DMS79 treated with DMSO at 0.1 percent for 48 hours (cell line): ENCODE data around the gene NOS1AP.

ENCODE experiments used
- DNase-seq: peaks from one replicate; lab custom pipeline; 2025; lab: John Stamatoyannopoulos, UW

NOS1AP gene

GRCh38 chr1:162138112-162138511 is 68.6 kb downstream of the NOS1AP start:
- DNase-seq = no peak

- DNase-seq = no peak
Measured at GRCh38 chr1:162138599-162139181, 69.2 kb downstream of the NOS1AP start.

GRCh38 chr1:162139211-162139610 is 69.7 kb downstream of the NOS1AP start:
- no peak for DNase-seq

GRCh38 chr1:162141281-162142054 is 72.0 kb downstream of the NOS1AP start:
- no peak for DNase-seq

- DNase-seq = no peak
Measured at GRCh38 chr1:162142968-162143367, 73.5 kb downstream of the NOS1AP start.

GRCh38 chr1:162144268-162144667 is 74.8 kb downstream of the NOS1AP start:
- DNase-seq = no peak

GRCh38 chr1:162144853-162145252 is 75.4 kb downstream of the NOS1AP start:
- DNase-seq = peak; percentile 69

GRCh38 chr1:162145280-162145965 is 75.9 kb downstream of the NOS1AP start:
- DNase-seq = peak; percentile 66

GRCh38 chr1:162145966-162146696 is 76.6 kb downstream of the NOS1AP start:
- peak; percentile 12 for DNase-seq

GRCh38 chr1:162147760-162148159 is 78.3 kb downstream of the NOS1AP start:
- no peak for DNase-seq

- no peak for DNase-seq
Measured at GRCh38 chr1:162150112-162150511, 80.6 kb downstream of the NOS1AP start.

GRCh38 chr1:162151900-162152829 is 82.7 kb downstream of the NOS1AP start:
- DNase-seq = no peak

GRCh38 chr1:162153374-162153773 is 83.9 kb downstream of the NOS1AP start:
- DNase-seq = no peak

- no peak for DNase-seq
Measured at GRCh38 chr1:162157469-162157868, 88.0 kb downstream of the NOS1AP start.

GRCh38 chr1:162158624-162159271 is 89.3 kb downstream of the NOS1AP start:
- no peak for DNase-seq

- DNase-seq = peak; percentile 91
Measured at GRCh38 chr1:162159515-162159914, 90.0 kb downstream of the NOS1AP start.

GRCh38 chr1:162161916-162162550 is 92.5 kb downstream of the NOS1AP start:
- DNase-seq = no peak

- no peak for DNase-seq
Measured at GRCh38 chr1:162165528-162165927, 96.0 kb downstream of the NOS1AP start.

- DNase-seq = peak; percentile 49
Measured at GRCh38 chr1:162166917-162167615, 97.6 kb downstream of the NOS1AP start.

- peak; percentile 39 for DNase-seq
Measured at GRCh38 chr1:162168261-162168660, 98.8 kb downstream of the NOS1AP start.
